Calu3 (cell line): ENCODE measurements around the gene AKAP13. TPM values are rescaled to one million over a fixed set of nuclear protein-coding genes. Genes with fewer than 3 reads are reported as not detected.

Experiments used
- BruUV-seq: library from RNA; stranded (reverse); fragments of 400-500 nt; replicated peaks from 2 replicates; lab custom pipeline; 2021; lab: Mats Ljungman, UMichigan
- CTCF ChIA-PET: fragments of 300-600 bp; sonication (Branson Sonifier 250); formaldehyde crosslinking; loops from one replicate; lab custom pipeline; 2022; ENCODE audit warnings: antibody characterized with exemption; lab: Charles Lee
- DNase-seq: peaks from one replicate; pipeline ENCODE4 v3.0.0; 2022
- H3K27ac Mint-ChIP-seq: one replicate; pipeline ENCODE4 v1.8.0; 2022; ENCODE audit warnings: mixed read lengths; ENCODE audit not compliant: unreplicated experiment
- H3K27me3 Mint-ChIP-seq: one replicate; pipeline ENCODE4 v1.8.0; 2022; ENCODE audit warnings: mixed read lengths; ENCODE audit not compliant: unreplicated experiment
- H3K36me3 Mint-ChIP-seq: one replicate; pipeline ENCODE4 v1.8.0; 2022; ENCODE audit warnings: mild to moderate bottlenecking, moderate library complexity, mixed read lengths; ENCODE audit not compliant: insufficient read depth, unreplicated experiment
- H3K4me1 Mint-ChIP-seq: one replicate; pipeline ENCODE4 v1.8.0; 2022; ENCODE audit warnings: mild to moderate bottlenecking, low read depth, mixed read lengths; ENCODE audit not compliant: unreplicated experiment
- H3K4me3 Mint-ChIP-seq: one replicate; pipeline ENCODE4 v1.8.0; 2022; ENCODE audit warnings: mild to moderate bottlenecking, low read depth, moderate library complexity, mixed read lengths; ENCODE audit not compliant: unreplicated experiment
- H3K9me3 Mint-ChIP-seq: one replicate; pipeline ENCODE4 v1.8.0; 2022; ENCODE audit warnings: low read depth, mixed read lengths; ENCODE audit not compliant: unreplicated experiment
- intact Hi-C: fragments of 100-400 bp; cut with micrococcal nuclease; formaldehyde crosslinking; loops from one replicate; pipeline ENCODE4 v1.10.0; 2022; ENCODE audit not compliant: unreplicated experiment
- total RNA-seq: library from RNA; stranded (reverse); gene quantifications from 2 replicates; pipeline ENCODE4 v1.2.3, GENCODE V29; 2022
- TF ChIP-seq, protein P1 (sequence below): fragments of 200-600 bp; IDR thresholded peaks from one replicate; pipeline ENCODE4 v1.8.0; 2022; ENCODE audit warnings: antibody characterized with exemption; ENCODE audit not compliant: unreplicated experiment

AKAP13 gene
- total RNA-seq, 1 experiment from 2014 or later = 145 TPM

DNA sequence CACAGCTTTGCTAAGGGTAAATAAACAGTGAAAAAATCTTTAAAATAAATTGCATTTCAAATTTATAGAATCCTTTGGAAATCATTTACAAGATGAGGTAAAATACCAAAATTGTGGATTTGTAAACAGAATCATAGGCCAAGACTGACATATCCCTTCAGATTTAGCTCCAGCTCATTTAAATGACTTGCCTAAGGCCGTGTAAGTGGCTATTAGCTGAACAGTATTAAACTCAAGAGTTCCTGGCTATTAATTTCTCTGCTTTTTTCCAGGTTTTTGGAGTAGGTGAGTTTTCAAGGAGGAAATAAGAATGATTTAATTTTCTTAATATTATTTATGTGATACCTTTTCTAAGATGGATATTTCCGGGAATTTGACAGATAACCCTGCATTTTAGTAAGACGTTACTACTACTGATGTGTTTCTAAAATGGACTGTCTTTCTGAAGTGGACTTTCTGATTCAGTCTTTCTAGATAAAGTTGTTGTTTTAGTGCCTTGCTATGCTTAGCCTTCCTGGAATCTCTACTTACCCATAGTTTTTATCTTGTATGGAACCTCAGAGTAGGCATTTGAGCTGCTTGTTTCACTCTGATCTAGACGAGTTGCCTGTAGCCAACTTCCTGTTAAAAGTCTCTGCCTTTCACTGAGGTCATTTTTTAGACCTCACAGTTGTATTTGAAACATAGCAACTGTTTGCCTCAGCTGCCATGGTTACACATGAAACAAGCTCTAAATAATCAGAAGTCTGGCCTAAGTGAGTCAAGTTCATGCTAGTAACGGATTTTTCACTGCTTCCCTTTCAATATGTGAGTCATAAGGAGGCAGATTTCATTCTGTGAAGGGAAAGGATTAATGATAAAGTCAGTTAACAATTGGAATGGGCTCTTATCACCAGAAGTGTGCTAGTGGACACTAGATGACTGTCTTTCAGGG lies 287.4 kb downstream of the AKAP13 start:
- intact Hi-C loops = loop anchor here (2.0 to 10.0 kb wide), 3 partner anchors 75 to 373 kb away; no protein-coding TSS in a partner anchor
- peak; percentile 73 for DNase-seq
- TSS peak; percentile 99 for BruUV-seq

DNA sequence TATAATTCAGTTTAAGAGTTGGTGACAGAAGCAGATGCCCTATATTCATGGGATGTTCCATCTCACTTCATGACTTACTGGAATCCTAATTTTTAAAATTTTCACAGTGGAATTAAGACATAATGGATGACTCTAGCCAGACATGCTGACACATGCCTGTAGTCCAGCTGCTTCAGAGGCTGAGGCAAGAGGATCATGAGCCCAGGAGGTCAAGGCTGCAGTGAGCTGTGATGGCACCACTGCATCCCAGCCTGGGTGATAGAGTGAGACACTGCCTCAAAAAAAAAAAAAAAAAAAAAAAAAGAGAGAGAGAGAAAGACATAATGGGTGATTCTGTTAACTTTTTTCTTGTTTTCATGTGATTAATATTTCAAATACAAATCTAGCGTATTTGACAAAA lies 290.8 kb downstream of the AKAP13 start:
- CTCF ChIA-PET = interaction anchor here (0.5 kb wide), 1 partner anchor 14 kb away, joined by 5 read pairs; no protein-coding TSS in a partner anchor
- DNase-seq = no peak
- intact Hi-C loops = no loop called here
- no TSS peak for BruUV-seq
- Mint-ChIP-seq H3K9me3 (no peaks in the 10 kb centered on the region), H3K36me3 (peaks cover 55% of the 10 kb centered on the region), H3K4me1 (peaks cover 34% of the 10 kb centered on the region), H3K27me3 (no peaks in the 10 kb centered on the region), H3K4me3 (no peak overlapping the region), H3K27ac (no peak overlapping the region)
- TF ChIP-seq, protein P1, sequence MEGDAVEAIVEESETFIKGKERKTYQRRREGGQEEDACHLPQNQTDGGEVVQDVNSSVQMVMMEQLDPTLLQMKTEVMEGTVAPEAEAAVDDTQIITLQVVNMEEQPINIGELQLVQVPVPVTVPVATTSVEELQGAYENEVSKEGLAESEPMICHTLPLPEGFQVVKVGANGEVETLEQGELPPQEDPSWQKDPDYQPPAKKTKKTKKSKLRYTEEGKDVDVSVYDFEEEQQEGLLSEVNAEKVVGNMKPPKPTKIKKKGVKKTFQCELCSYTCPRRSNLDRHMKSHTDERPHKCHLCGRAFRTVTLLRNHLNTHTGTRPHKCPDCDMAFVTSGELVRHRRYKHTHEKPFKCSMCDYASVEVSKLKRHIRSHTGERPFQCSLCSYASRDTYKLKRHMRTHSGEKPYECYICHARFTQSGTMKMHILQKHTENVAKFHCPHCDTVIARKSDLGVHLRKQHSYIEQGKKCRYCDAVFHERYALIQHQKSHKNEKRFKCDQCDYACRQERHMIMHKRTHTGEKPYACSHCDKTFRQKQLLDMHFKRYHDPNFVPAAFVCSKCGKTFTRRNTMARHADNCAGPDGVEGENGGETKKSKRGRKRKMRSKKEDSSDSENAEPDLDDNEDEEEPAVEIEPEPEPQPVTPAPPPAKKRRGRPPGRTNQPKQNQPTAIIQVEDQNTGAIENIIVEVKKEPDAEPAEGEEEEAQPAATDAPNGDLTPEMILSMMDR = no peak

More for the DNA sequence above, 287.4 kb downstream of the AKAP13 start:
- TF ChIP-seq, protein P1 = no peak
- Mint-ChIP-seq H3K9me3 (no peaks in the 10 kb centered on the region), H3K27me3 (no peaks in the 10 kb centered on the region), H3K27ac (peak overlapping the region; percentile 93), H3K4me1 (peaks cover 24% of the 10 kb centered on the region), H3K36me3 (peaks cover 55% of the 10 kb centered on the region), H3K4me3 (peak overlapping the region; percentile 15)
- CTCF ChIA-PET = interaction anchor here (0.7 to 1.6 kb wide), 8 partner anchors 11 to 371 kb away, joined by 3 to 6 read pairs (median 4); partner anchors contain the start of gene AKAP13

DNA sequence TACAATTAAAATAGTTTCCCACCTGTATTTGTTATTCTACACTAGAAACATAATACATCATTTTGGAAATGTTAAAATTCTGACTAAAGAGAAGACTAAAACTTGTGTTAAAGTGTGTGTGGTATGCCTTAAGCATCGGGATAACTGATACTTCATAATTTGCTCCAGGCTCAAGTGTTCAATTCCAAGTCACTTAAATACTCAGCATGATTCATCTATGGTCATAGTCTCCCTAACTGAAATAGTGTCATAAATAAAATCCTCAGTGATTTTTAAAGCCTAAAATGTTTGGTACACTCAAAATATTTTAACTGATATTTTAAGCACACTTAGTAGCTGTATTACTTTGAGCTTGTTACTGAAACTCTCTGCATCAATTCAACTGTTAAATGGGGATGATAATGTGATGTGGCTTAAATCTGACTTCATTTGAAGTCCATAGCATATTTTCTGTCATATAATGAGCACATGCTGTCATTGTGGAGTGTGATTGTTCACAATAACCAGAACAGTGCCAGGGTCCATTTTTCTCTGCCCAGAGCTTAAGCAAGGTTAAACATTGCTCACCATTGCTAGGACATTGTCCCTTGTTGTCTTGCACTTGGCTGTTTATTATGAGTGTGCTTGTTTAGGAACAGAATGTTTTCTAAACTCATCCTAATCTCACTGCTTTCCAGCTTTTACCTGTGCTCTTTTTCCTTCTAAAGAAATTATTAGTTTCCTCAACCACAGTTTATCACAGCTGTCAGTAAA lies 292.1 kb downstream of the AKAP13 start:
- H3K4me1 Mint-ChIP-seq = peaks cover 29% of the 10 kb centered on the region
- DNase-seq = no peak
- peaks cover 48% of the 10 kb centered on the region for H3K36me3 Mint-ChIP-seq
- TF ChIP-seq, protein P1 = no peak
- H3K27ac Mint-ChIP-seq = no peak overlapping the region
- BruUV-seq = no TSS peak
- H3K27me3 Mint-ChIP-seq = no peaks in the 10 kb centered on the region
- no peak overlapping the region for H3K4me3 Mint-ChIP-seq
- H3K9me3 Mint-ChIP-seq = no peaks in the 10 kb centered on the region
- intact Hi-C loops = no loop called here
- CTCF ChIA-PET = no interaction called here

DNA sequence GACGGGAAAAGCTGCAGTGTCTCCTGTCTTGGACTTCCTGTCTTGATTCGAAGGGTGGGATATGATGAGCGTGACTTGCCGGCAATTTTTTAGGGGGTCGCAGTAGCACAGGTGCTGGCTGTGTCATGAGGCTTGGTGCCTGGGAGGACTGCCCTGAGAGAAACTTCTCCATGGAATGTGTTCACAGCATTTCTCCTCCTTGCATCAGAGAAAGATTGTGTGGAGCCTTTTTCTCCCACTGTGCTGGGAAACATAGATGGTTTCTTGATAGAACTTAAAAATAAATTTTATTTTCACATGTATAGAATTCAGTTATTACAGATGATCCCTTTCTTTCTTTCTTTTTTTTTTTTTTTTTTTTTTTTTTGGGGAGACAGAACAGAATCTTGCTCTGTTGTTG lies 292.9 kb downstream of the AKAP13 start:
- Mint-ChIP-seq H3K4me3 (no peak overlapping the region), H3K36me3 (peaks cover 41% of the 10 kb centered on the region), H3K4me1 (peaks cover 20% of the 10 kb centered on the region), H3K27ac (no peak overlapping the region), H3K27me3 (no peaks in the 10 kb centered on the region), H3K9me3 (no peaks in the 10 kb centered on the region)
- DNase-seq = no peak
- intact Hi-C loops = no loop called here
- no TSS peak for BruUV-seq
- TF ChIP-seq, protein P1 = no peak
- CTCF ChIA-PET = no interaction called here
